GM21737 (cell line): Measurements from ENCODE around the gene FEM1B.

Experiments used
- ATAC-seq: cut with Tn5 transposase; IDR thresholded peaks from one replicate; pipeline ENCODE4 v1.9.1; 2021; ENCODE audit warnings: mild to moderate bottlenecking, moderate library complexity; ENCODE audit not compliant: unreplicated experiment

Gene FEM1B

DNA sequence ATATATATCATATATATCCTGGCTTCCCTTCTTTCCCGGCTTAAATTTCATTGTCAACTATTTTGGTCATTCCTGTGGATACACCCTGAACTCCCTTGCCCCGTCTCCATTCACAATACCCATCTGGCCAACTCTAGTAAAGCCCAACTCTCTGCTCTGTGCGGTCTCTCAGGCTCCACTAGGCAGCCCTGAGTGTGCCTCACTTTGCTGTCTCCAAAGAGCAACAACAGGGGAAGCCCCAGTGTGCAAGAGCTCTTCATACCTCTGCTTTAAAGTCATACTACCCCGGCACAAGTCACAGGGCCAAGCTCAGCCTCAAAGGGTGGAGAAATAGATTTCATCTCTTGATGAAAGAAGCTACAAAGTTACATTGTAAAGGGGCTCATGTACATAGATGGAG lies 18.9 kb upstream of the FEM1B start:
- no peak for ATAC-seq

DNA sequence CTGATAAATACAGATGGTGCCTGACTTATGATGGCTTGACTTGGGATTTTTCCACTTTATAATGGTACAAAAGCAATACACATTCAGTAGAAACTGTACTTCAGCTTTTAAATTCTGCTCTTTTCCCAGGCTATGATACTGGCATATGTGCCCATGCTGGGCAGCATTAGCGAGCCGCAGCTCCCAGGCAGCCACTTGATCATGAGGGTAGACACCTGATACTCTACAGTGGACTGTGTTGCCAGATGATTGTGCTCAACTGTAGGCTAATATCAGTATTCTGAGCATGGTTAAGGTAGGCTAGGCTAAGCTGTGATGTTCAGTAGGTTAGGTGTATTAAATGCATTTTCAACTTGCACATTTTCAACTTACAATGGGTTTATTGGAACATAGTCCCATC lies 17.7 kb upstream of the FEM1B start:
- ATAC-seq: no peak

GRCh38 chr15:68261241-68261640 lies 16.3 kb upstream of the FEM1B start:
- no peak for ATAC-seq

- no peak for ATAC-seq
Measured at GRCh38 chr15:68261980-68262379, 15.6 kb upstream of the FEM1B start.

DNA sequence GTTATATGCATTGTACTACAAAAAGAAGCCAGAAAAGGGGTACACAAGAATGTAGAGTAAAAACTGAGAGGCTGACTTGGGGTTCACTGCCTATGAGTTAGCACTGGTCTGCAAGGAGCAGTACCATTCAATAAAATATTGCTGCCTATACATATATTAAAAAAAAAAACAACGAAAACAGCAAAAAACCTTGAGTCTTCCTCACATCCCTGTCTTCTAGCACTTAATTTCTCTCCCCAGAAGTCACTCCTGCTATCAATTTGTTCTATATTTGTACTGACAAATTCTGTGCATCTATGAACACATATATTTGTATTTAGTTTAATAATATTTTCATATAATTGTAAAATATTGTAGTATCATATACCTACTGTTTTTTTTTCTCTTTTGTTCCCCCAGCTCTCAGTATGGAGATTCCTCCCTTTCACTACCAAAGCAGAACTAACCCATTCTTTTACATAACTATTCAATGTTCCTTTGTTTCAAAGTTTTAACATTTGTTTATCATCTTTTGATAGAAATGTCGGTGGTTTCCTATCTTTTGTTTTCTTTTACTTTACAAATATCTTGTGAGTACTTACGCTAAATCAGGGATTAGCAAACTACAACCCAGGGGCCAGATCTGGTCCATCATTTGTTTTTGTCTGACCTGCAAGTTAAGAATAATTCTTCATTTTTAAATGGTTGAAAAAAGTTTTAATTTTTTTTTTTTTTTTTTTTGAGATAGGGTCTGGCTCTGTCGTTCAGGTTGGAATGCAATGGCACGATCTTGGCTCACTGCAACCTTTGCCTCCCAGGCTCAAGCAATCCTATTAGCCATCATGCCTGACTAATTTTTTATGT lies 14.8 kb upstream of the FEM1B start:
- no peak for ATAC-seq

- no peak for ATAC-seq
Measured at GRCh38 chr15:68264282-68264681, 13.3 kb upstream of the FEM1B start.

DNA sequence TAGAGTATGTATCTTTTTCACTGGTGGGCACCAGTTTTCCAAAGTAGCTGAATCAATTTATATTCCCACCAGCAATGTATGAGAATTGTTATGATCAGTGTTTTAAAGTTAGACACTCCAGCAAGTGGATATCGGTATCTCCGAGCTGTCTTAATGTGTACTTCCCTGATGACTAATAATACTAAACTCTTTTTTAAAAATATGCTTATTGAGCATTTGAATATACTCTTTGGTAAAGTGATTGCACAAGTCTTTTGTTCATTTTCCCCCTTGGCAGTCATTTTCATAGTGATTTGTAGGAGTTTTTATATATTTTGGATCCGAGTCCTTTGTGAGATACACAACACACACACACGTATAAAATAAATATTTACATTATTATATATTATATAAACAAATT lies 12.5 kb upstream of the FEM1B start:
- ATAC-seq: no peak

DNA sequence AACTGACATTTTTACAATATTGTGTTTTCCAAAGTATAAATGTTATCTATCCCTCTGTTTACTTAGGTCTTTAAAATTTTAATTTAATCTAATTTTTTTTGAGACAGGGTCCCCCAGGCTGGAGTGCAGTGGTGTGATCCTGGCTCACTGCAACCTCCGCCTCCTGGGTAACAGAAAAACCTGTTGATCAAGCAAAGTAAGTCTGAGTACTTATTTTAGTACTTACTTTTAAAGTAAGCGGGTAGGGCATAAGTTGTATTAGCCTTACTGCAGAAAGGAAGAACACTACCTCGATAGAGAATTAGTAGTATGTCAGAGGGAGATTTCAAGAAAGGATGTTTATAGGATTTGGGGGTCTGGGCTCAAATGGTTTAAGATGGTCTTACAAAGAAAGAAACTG lies 11.9 kb upstream of the FEM1B start:
- ATAC-seq: no peak

DNA sequence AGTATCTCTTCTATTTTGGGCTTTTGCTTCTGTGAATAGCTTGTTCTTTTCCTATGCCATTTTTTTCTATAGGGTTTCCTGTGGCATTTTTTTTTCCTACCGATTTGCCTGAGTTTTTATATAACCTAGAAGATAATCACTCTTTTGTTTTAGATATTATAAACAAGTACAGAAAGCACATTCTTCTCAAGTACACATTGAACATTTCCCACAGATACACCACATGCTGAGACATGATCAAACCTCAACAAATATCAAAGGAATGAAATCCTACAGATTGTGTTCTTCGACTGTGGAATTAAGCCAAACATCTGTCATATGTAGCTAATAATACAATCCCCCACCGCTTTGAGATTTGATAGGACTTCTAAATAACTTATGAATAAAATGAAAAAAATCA lies 9.1 kb upstream of the FEM1B start:
- ATAC-seq: no peak

DNA sequence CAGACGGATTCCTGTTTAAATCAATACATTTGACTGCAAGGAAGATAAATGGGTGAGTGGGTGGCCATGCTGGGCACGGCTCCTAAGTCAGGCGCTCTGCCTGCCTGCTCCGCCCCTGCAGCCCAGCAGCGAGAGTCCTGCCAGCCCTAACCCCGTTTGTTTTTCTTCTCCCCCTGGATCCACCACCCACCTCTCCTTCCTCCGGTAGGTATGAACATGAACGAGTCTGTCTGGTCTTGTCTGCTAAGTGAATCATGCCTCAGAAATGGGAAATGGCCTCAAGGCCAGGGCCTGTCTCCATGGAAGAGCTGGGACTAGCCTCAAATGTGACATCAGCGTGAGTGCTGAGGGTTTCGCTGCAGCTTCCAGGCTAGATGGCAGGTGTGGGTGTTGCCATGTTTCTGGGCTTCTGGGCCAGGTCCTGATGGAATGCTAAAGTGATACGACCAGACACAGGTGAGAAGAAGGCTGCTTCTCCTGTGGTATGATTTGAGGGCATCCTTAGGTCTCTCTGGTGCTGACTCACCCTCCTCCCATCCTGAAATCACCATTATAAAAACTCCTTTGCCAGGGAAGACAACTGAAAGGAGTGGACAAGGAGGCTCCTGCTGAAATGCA lies 5.6 kb upstream of the FEM1B start:
- ATAC-seq: no peak

- ATAC-seq: no peak
Measured at GRCh38 chr15:68272721-68273271, 4.7 kb upstream of the FEM1B start.

DNA sequence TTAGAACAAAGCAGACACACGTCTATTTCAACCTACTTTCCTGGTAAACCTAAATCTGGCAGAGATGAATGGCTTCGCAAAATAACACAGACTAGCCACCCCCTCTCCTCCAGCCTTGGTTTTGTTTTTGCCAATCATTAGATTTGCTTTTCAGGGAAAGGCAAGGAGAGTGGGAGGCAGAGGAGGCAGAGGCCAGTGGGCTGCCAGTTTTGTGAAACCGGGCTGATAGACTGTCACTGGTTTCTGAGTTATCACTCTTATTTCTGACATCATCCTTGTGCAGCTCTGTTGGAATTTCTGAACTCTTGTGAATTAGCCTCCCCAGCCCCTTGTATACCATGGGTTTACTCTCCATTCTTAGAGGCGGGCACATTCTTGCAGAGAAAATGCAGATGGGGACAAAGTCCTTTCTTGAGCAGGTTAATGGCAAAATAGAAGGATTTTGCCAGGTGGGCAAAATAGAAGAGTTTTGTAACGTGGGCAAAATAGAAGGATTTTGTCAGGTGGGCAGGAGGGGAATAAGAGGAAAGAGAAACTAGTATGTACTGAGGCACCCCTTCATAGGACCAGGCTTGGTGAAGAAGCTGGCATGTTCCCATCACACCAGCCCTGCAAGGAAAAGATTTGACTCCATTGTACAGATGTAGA lies 3.2 kb upstream of the FEM1B start:
- no peak for ATAC-seq

GRCh38 chr15:68275165-68275746 lies 2.3 kb upstream of the FEM1B start:
- no peak for ATAC-seq

DNA sequence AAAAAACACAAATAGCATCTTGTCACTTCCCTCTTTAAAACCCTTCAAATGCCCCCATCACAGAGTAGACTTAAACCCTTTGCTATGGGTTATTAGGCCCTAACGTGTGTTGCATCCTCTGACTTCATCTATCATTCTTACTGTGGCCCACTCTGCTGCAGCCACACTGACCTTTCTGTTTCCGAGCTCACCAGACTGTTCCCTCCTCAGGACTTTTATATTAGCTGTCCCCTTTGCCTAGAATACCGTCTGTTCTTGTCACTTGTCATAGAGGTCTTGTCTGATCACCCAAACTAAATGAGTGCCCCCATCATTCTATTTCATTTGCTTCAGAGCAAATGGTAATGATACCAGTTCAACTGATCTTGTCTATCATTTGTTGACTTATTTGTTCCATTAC lies 877 bp upstream of the FEM1B start:
- ATAC-seq: no peak

GRCh38 chr15:68277131-68277602 lies 378 bp upstream of the FEM1B start:
- no peak for ATAC-seq

DNA sequence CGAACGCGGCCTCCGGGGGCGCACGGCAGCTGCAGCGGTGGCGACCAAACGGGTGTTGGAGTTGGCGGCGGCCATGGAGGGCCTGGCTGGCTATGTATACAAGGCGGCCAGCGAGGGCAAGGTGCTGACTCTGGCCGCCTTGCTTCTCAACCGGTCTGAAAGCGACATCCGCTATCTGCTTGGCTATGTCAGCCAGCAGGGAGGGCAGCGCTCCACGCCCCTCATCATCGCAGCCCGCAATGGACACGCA lies 725 bp downstream of the FEM1B start:
- ATAC-seq: no peak

DNA sequence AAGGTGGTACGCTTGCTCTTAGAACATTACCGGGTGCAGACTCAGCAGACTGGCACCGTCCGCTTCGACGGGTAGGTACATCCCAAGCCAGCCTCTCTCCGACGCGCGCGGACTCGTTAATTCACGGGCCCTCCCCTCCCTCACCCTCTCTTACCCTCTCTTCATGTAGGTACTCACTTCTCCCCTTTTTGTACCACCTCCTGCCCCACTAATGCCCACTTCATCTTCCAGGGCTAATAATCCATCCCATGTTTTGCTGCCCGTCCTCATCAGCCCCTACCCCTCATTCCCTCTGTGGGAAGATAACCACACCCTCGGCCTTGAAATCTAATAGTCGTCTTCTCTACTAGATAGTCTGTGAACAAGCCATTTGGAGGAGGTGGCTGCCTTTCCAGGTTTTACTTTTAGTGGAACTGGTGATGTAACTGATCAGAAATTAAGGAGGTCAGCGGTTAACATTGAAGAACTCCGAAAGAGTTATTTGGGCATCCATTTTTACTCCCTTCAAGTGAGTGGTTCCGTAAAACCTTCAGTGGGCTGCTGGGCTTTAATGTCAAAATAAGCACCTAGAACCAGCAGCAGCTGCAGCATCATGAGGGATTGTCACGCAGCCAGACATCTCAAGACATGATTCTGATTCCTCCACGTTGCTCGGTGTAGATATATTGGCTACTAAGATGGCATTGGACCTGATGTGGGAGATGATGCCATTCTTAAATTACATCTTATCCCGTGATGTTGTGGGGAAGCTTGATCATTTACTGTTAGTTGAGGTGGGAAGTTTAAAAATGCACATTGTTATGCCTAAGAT lies 1.3 kb downstream of the FEM1B start:
- no peak for ATAC-seq

- ATAC-seq: no peak
Measured at GRCh38 chr15:68279779-68280753, 2.5 kb downstream of the FEM1B start.

GRCh38 chr15:68281008-68281407 lies 3.5 kb downstream of the FEM1B start:
- no peak for ATAC-seq

- ATAC-seq: no peak
Measured at GRCh38 chr15:68283401-68283800, 5.9 kb downstream of the FEM1B start.
